Frontal cortex (tissue), 4 donors: ENCODE results near the gene CCSER1. TPM values are rescaled to one million over a fixed set of nuclear protein-coding genes. Genes with fewer than 3 reads are reported as not detected.
"Not testable (repeated sequence)": the region's sequence is repeated elsewhere in the genome, so short reads cannot be mapped to it uniquely, and the experiment has no call there.

Source experiments
- DNase-seq, 2 donors: peaks; one replicate each; pipeline ENCODE4 v3.0.0; 2012; ENCODE audit warnings: low spot score in 2 of 2
- FAIRE-seq: peaks from 2 replicates; lab custom pipeline; 2012; peaks lifted over from hg19 to GRCh38; lab: Jason Lieb, UNC
- total RNA-seq: library from RNA; depleted of rRNA; stranded (reverse); fragments of >200 nt; gene quantifications from one replicate; pipeline ENCODE4 v1.2.3, GENCODE V29; 2014
- donor health status: control.
- donor health status: control.
- donor health status: control.

The CCSER1 gene
- total RNA-seq, 1 donor from 2014 or later: 165 TPM

DNA sequence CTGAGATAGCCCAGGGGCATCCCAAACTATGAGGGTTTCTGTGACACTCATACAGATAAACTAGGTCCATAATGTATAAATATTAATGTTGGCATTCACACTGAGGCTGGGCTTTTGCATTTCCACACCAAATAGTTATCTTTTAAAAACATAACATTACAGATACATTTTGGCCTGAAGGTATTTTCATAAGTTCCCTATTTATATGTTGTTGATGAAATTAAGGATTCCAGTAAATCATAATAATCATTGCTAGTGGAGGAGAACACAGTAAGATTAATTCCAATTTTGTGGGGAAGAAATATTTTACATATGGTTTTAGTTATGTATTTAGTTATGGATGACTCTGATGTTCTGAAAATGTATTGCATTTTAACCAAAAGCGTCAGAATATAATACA, 479.6 kb downstream of the CCSER1 start:
- no peak for FAIRE-seq
- DNase-seq: no peak

- FAIRE-seq (no peak), DNase-seq (no peak)
Observed at GRCh38 chr4:90614371-90614770, 487.2 kb downstream of the CCSER1 start.

DNA sequence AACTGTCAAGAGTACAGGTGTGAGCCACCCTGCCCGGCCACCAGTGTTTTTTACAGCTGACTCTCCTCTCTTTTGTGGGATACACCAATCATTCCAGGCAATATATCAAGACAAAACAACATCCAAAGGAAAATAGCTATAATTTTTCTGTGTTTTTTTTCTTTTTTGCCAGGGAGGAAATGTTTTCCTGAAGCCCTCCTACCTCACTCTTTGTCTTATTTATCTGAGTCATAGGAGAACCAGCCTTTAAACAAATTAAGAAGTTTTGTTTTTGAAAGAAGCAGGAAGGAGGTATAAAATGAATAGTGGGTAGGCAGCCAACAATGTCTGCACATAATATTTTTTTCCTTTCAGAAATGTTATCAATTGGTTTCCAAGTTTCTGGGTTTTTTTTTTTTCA, 493.9 kb downstream of the CCSER1 start:
- no peak for DNase-seq
- no peak for FAIRE-seq

- FAIRE-seq: no peak
Observed at GRCh38 chr4:90624781-90625180, 497.6 kb downstream of the CCSER1 start.

DNA sequence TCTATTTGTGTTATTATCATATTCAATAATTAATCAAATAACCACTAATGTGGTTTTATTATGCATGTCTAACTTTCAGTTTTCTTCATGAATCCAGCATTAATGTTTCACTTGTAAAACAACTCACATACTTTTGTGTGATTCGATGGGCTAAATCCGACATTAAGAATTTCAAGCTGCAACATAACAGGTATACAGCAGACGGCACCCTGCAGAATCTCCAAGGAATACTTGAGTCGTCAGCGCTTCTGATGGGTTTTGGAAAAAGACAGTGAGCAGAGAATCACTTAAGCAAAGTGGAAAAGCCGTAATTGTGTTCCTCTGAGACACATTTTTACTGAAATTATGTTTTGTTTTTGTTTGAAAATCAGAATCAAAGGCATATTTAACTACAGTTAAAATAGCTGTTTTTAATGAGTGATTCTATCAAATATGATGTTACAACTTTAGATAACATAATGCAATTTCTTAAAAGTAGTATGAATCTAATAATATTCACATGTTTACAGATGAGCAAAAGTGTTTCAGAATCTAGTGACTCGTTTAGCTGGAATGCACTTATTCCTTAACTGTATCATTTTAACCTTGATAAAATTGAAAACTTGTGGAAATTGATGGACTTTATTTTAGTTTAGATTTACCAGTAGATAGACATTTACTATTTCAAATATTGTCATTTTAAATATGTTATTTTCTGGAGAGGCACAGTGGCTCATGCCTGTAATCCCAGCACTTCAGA, 514.8 kb downstream of the CCSER1 start:
- no peak for DNase-seq
- no peak for FAIRE-seq

More at GRCh38 chr4:90624781-90625180, 497.6 kb downstream of the CCSER1 start:
- no peak for DNase-seq

GRCh38 chr4:90643156-90643555, 516.0 kb downstream of the CCSER1 start:
- FAIRE-seq: no peak
- no peak for DNase-seq

- DNase-seq (no peak), FAIRE-seq (no peak)
Observed at GRCh38 chr4:90648311-90648710, 521.1 kb downstream of the CCSER1 start.

GRCh38 chr4:90648791-90649190, 521.6 kb downstream of the CCSER1 start:
- DNase-seq (no peak), FAIRE-seq (no peak)

GRCh38 chr4:90660672-90661071, 533.5 kb downstream of the CCSER1 start:
- FAIRE-seq (no peak), DNase-seq (no peak)

DNA sequence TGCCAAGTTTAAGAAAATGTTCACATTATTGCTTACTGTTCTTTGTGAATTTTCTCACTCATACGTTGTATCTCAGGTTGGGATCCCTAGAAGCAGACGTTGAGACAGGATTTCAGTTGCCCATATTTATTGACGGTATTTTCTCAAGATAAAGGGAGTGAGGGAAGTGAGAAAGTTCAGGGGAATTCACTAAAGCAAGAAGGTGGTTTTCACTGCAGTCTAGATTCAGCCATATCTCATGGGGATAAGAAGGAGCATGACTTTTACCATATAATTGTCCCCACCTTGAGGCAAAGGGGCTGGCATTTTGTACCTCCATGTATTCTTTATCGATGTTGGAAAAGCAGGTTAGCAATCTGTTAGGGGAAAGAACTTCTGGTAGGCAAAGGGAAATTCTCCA, 543.0 kb downstream of the CCSER1 start:
- FAIRE-seq: no peak
- DNase-seq: no peak

GRCh38 chr4:90689739-90690138, 562.5 kb downstream of the CCSER1 start:
- FAIRE-seq: no peak

DNA sequence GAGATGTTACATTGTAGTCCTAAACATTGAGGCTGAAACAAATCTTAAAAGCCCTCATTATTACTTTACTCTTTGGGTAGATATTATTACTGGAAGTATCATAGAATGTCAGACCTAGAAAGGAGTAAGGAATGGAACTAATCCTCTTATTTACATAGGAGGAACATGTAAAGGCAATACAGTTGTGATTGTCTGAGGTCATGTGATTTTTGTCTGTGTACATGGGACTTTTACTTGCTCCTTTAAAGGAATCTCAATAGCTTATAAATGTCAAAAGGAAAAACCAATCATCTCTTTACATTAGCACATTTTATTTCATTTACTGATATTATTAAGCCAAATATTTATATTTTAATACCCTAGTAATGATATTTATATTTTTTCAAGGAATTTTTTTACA, 568.2 kb downstream of the CCSER1 start:
- FAIRE-seq: no peak
- DNase-seq: no peak

More at GRCh38 chr4:90689739-90690138, 562.5 kb downstream of the CCSER1 start:
- DNase-seq: no peak

DNA sequence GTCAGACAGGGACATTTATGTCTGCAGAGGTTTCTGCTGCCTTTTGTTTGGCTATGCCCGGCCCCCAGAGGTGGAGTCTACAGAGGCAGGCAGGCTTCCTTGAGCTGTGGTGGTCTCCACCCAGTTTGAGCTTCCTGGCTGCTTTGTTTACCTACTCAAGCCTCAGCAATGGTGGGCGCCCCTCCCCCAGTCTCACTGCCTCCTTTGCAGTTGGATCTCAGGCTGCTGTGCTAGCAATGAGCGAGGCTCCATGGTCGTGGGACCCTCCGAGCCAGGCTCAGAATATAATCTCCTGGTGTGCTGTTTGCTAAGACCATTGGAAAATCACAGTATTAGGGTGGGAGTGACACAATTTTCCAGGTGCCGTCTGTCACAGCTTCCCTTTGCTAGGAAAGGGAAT, 578.3 kb downstream of the CCSER1 start:
- not testable (repeated sequence) for DNase-seq, FAIRE-seq

DNA sequence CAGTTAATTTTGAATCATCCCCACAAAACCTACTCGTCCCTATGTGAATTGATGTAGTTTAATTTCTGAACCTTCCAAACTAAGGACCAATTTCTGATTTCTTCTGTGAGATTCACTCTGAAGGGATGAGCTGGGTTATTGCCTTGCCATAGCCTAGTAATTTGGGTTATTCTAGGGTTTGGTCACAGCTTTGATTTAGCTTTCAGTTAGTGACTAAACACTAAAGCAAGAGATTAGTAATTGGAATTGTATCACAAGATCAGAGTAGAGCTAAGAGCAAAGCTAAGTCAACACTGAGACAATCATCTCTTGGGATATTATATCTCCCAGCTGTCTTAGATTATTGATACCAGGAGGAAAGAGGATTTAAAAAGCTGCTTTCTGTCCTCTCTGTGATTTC, 588.0 kb downstream of the CCSER1 start:
- FAIRE-seq (no peak), DNase-seq (no peak)

DNA sequence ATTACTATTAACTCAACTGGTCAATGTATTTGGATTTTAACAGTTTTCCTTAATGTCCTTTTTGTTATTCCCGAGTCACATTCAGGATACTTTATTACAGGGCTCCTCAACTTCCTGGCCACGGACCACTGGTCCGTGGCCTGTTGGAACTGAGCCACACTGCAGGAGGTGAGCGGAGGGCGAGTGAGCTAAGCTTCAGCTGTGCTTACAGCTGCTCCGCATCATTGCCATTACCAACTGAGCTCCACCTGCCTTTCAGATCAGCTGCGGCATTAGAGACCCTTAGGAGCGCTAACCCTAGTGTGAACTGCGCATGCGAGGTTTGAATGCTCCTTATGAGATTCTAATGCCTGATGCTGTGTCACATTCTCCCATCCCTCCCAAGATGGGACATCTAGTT, 591.7 kb downstream of the CCSER1 start:
- DNase-seq (no peak), FAIRE-seq (no peak)

DNA sequence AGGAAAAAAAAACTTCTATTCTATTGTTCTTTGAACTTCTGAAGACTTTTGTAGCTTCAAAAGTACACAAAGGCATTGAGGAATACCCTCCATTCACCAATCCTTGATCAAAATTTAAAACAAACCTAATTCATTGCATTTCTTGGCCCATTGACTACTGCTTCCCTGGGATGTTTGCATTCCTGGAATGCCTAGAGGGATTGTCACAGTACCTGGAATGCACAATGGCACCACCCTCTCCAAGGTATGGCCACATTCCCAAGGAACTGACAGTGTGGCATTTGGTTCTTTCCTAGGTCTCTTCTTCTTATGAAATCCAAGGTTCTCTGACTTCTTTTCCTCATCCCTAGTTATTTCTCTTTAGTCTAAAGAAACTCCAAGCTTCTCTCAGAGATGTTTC, 600.7 kb downstream of the CCSER1 start:
- FAIRE-seq (no peak), DNase-seq (no peak)

GRCh38 chr4:90730752-90731151, 603.6 kb downstream of the CCSER1 start:
- DNase-seq: no peak
- FAIRE-seq: no peak

- no peak for DNase-seq
- FAIRE-seq: no peak
Observed at GRCh38 chr4:90733211-90733610, 606.0 kb downstream of the CCSER1 start.

DNA sequence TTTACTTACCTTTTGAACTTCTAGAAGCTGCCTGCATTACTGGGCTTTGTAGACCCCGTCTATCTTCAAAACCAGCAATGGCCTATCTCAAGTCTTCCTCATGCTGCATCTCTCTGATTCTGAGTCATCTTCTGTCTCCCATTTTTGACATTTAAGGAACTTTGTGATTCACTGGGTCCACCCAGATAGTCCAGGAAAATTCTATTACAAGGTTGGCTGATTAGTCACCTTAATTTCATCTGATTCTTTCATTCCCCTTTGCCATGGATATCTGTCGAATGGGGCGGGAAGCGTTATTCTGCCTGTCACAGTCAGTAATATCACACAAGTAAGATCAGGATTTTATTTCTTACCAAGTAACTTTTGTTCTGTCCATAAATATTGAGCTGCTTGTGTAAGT, 618.0 kb downstream of the CCSER1 start:
- FAIRE-seq: no peak
- no peak for DNase-seq

DNA sequence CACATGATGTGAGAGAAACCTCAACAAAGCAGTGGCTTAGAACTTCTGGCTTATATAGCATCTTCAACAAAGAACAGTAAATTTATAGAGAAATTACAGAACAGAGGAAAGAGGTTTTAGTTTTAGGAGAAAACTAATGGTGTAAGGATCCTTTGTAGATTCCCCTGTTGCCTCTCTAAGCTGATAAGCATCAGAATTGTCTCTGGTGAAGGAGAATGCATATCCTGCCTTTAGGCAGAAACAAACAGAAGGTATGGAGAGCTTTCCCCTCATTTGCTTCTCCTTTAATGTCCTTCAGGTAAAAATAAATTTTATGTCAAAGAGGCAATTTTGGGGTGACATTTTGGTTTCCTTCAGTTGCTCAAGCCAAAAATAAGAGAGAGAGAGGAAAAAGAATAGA, 625.9 kb downstream of the CCSER1 start:
- DNase-seq: no peak
- FAIRE-seq: no peak

DNA sequence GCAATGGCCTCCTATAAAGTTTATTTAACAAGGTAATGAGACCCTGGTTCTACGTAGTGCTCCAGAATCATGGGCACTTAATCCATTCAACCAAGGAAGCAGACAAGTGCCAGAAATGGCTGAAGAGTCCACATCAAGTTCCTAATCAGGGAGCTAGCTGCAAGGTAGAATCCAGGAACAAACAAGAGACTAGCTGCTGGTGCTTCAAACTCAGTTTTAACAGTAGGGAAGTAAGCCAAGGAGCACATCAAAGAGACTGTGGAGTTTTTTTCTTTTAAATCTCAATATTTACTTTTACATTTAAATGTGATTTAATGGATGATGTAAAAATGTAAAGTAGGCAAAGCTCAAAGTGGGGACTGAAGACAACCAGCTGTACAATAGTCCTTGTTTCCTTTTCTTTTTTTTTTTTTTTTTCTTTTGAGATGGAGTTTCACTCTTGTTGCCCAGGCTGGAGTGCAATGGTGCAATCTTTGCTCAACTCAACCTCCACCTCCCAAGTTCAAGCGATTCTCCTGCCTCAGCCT, 630.4 kb downstream of the CCSER1 start:
- DNase-seq: no peak
- no peak for FAIRE-seq

- no peak for DNase-seq
- no peak for FAIRE-seq
Observed at GRCh38 chr4:90760059-90760458, 632.9 kb downstream of the CCSER1 start.
